Loucy (cell line): ENCODE data around the gene DENND6A.
A peak's percentile ranks its signal among the peaks of the same experiment; 100 is the strongest.

ENCODE experiments used
- H2AFZ ChIP-seq: fragments of 200-600 bp; sonication (generic); 2 replicates; pipeline ENCODE4 v1.6.0; 2016; ENCODE audit warnings: antibody characterized with exemption, mild to moderate bottlenecking, low read length, moderate library complexity
- H3F3A ChIP-seq: fragments of 200-600 bp; 2 replicates; pipeline ENCODE4 v1.6.0; 2016; ENCODE audit warnings: antibody characterized with exemption, low read depth, mild to moderate bottlenecking
- H3K27me3 ChIP-seq: fragments of 200-600 bp; sonication (generic); 2 replicates; pipeline ENCODE4 v1.6.1; 2014; ENCODE audit warnings: low read length, mild to moderate bottlenecking; ENCODE audit not compliant: insufficient read depth, poor library complexity, severe bottlenecking
- H3K36me3 ChIP-seq: fragments of 200-600 bp; sonication (generic); 2 replicates; pipeline ENCODE4 v1.6.1; 2016; ENCODE audit warnings: low read length; ENCODE audit not compliant: insufficient read depth
- H3K4me1 ChIP-seq: fragments of 200-600 bp; sonication (generic); 2 replicates; pipeline ENCODE4 v1.5.1; 2014; ENCODE audit warnings: low read length, mild to moderate bottlenecking; ENCODE audit not compliant: insufficient read depth, poor library complexity, severe bottlenecking
- H3K4me2 ChIP-seq: fragments of 200-600 bp; sonication (generic); 2 replicates; pipeline ENCODE4 v1.6.0; 2014; ENCODE audit warnings: antibody characterized with exemption, low read length, low read depth, mild to moderate bottlenecking; ENCODE audit not compliant: poor library complexity, severe bottlenecking
- H3K4me3 ChIP-seq: fragments of 200-600 bp; sonication (generic); 2 replicates; pipeline ENCODE4 v1.5.1; 2014; ENCODE audit warnings: low read length, mild to moderate bottlenecking, mixed read lengths; ENCODE audit not compliant: poor library complexity, severe bottlenecking
- H3K79me2 ChIP-seq: fragments of 200-600 bp; sonication (generic); 2 replicates; pipeline ENCODE4 v1.6.1; 2014; ENCODE audit warnings: low read length; ENCODE audit not compliant: insufficient read depth
- H3K9ac ChIP-seq: fragments of 200-600 bp; sonication (generic); 2 replicates; pipeline ENCODE4 v1.6.0; 2014; ENCODE audit warnings: mild to moderate bottlenecking, low read depth, low read length, moderate library complexity; ENCODE audit not compliant: poor library complexity, severe bottlenecking
- H3K9me2 ChIP-seq: fragments of 200-600 bp; sonication (generic); replicated peaks from 2 replicates; pipeline ENCODE4 v1.6.1; 2016; ENCODE audit warnings: low read depth, low read length, mixed read lengths
- H3K9me3 ChIP-seq: fragments of 200-600 bp; sonication (generic); 2 replicates; pipeline ENCODE4 v1.6.1; 2014; ENCODE audit warnings: mild to moderate bottlenecking, antibody characterized with exemption, low read length, low read depth; ENCODE audit not compliant: insufficient read depth
- H4K20me1 ChIP-seq: fragments of 200-600 bp; sonication (generic); 2 replicates; pipeline ENCODE4 v1.6.0; 2014; ENCODE audit warnings: antibody characterized with exemption, low read length, mild to moderate bottlenecking; ENCODE audit not compliant: insufficient read depth, poor library complexity, severe bottlenecking
- EZH2phosphoT487 ChIP-seq: fragments of 200-600 bp; IDR thresholded peaks from 2 replicates; pipeline ENCODE4 v1.6.1; 2018; ENCODE audit warnings: antibody characterized with exemption, mild to moderate bottlenecking, moderate library complexity, borderline replicate concordance
- TF ChIP-seq, protein P1 (sequence below): fragments of 200-600 bp; sonication (generic); conservative IDR thresholded peaks from 2 replicates; pipeline ENCODE4 v1.5.1; 2014; ENCODE audit warnings: mild to moderate bottlenecking, antibody characterized with exemption, low read length

Gene DENND6A

DNA sequence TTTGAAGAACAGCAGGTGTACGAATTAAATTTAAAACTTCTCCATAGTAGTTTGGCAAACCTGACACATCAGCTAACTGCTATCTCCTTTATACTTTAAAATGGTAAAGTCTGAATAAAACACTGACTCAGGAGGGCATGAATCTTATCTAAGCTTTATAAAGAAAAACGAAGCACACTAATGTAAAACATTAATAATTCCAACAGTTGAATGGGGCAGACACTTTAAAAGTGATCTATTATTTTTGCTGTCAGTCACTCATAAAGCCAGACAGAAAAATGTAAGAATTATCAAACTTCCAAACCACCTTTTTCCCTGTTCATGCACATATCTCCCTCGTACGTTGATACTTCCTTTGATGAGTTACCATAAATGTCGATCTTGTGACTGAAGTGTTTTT lies 98.3 kb downstream of the DENND6A start:
- Histone ChIP-seq H3K36me3 (no peaks in the 10 kb centered on the region), H3K4me2 (peak overlapping the region; percentile 97), H3K27me3 (no peaks in the 10 kb centered on the region), H3K9me3 (no peaks in the 10 kb centered on the region), H3K4me3 (peak overlapping the region; percentile 89), H3K4me1 (peaks cover 43% of the 10 kb centered on the region), H2AFZ (no peak overlapping the region), H3K9ac (peak overlapping the region; percentile 88), H4K20me1 (peaks cover 58% of the 10 kb centered on the region), H3K79me2 (peaks cover 89% of the 10 kb centered on the region), H3F3A (0 out of 2 replicates have a peak, but pooled peaks cover 5% of the 10 kb centered on the region), H3K9me2 (no peaks in the 10 kb centered on the region)
- TF ChIP-seq, protein P1, sequence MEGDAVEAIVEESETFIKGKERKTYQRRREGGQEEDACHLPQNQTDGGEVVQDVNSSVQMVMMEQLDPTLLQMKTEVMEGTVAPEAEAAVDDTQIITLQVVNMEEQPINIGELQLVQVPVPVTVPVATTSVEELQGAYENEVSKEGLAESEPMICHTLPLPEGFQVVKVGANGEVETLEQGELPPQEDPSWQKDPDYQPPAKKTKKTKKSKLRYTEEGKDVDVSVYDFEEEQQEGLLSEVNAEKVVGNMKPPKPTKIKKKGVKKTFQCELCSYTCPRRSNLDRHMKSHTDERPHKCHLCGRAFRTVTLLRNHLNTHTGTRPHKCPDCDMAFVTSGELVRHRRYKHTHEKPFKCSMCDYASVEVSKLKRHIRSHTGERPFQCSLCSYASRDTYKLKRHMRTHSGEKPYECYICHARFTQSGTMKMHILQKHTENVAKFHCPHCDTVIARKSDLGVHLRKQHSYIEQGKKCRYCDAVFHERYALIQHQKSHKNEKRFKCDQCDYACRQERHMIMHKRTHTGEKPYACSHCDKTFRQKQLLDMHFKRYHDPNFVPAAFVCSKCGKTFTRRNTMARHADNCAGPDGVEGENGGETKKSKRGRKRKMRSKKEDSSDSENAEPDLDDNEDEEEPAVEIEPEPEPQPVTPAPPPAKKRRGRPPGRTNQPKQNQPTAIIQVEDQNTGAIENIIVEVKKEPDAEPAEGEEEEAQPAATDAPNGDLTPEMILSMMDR = no peak
- no peak for TF ChIP-seq EZH2phosphoT487

DNA sequence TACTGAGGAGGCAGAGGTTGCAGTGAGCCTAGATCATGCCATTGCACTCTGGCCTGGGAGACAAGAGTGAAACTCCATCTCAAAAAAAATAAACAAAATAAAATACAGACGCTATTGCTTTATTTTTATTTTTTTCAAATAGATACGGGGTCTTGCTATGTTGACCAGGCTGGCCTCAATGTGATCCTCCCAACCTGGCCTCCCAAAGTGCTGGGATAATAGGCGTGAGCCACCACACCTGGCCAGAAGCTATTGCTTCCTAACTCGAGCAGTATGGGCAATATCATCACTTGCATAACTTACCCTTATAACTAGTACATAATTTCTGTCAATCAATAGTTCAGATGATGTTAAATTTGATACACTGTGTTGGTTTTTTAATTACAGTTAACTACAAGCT lies 98.7 kb downstream of the DENND6A start:
- Histone ChIP-seq H3K4me1 (peaks cover 41% of the 10 kb centered on the region), H3K27me3 (no peaks in the 10 kb centered on the region), H4K20me1 (peaks cover 61% of the 10 kb centered on the region), H3K9me2 (no peaks in the 10 kb centered on the region), H3K79me2 (peaks cover 90% of the 10 kb centered on the region), H2AFZ (no peak overlapping the region), H3K36me3 (no peaks in the 10 kb centered on the region), H3K4me3 (peak overlapping the region; percentile 89), H3K9ac (peak overlapping the region; percentile 88), H3K9me3 (no peaks in the 10 kb centered on the region), H3K4me2 (peak overlapping the region; percentile 97), H3F3A (0 out of 2 replicates have a peak, but pooled peaks cover 2% of the 10 kb centered on the region)
- TF ChIP-seq EZH2phosphoT487 = no peak
- TF ChIP-seq, protein P1 = no peak

DNA sequence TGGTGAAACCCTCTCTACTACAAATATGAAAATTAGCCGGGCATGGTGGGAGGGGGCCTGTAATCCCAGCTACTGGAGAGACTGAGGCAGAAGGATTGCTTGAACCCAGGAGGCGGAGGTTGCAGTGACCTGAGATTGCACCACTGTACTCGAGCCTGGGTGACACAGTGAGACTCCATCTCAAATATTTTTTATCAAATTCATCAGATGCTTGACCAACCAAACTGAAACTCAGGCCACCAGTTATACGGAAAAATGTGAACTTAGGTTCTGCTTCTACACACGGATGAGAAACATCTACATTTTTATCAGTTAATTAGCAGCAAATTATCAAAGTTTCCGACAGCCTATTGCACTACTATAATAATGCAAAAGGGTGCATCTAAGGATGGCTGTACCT lies 100.6 kb downstream of the DENND6A start:
- TF ChIP-seq, protein P1 = no peak
- H3K9me2 ChIP-seq = no peaks in the 10 kb centered on the region
- H3K9me3 ChIP-seq = no peaks in the 10 kb centered on the region
- peaks cover 69% of the 10 kb centered on the region for H4K20me1 ChIP-seq
- 0 out of 2 replicates have a peak, but pooled peaks cover 2% of the 10 kb centered on the region for H3F3A ChIP-seq
- peak overlapping the region; percentile 51 for H3K4me3 ChIP-seq
- H3K27me3 ChIP-seq = no peaks in the 10 kb centered on the region
- no peak overlapping the region for H3K9ac ChIP-seq
- no peak overlapping the region for H2AFZ ChIP-seq
- H3K79me2 ChIP-seq = peaks cover 94% of the 10 kb centered on the region
- peak overlapping the region; percentile 97 for H3K4me2 ChIP-seq
- peaks cover 35% of the 10 kb centered on the region for H3K4me1 ChIP-seq
- no peaks in the 10 kb centered on the region for H3K36me3 ChIP-seq
